Muscle layer of duodenum (tissue), 2 donors: ENCODE results near the gene STRBP.
A peak's percentile ranks its signal among the peaks of the same experiment; 100 is the strongest.
"Not testable (repeated sequence)": the region's sequence is repeated elsewhere in the genome, so short reads cannot be mapped to it uniquely, and the experiment has no call there.

Experiments
- H3K27ac ChIP-seq: one replicate; pipeline ENCODE4 v1.7.0; 2013; ENCODE audit warnings: mild to moderate bottlenecking, low read length
- H3K27me3 ChIP-seq: one replicate; pipeline ENCODE4 v1.7.0; 2013; ENCODE audit warnings: low read depth, mild to moderate bottlenecking, control low read depth, low read length
- H3K36me3 ChIP-seq, 2 donors: one replicate each; pipeline ENCODE4 v1.7.0; 2013; ENCODE audit warnings: low read length in 2 of 2, control low read depth in 1 of 2, mild to moderate bottlenecking in 1 of 2; ENCODE audit not compliant: insufficient read depth in 2 of 2, control insufficient read depth in 1 of 2
- H3K4me1 ChIP-seq, 2 donors: one replicate each; pipeline ENCODE4 v1.7.0; 2013; ENCODE audit warnings: low read length in 2 of 2, mild to moderate bottlenecking in 2 of 2, control low read depth in 1 of 2, moderate library complexity in 1 of 2; ENCODE audit not compliant: insufficient read depth in 2 of 2, control insufficient read depth in 1 of 2
- H3K4me3 ChIP-seq, 2 donors: one replicate each; pipeline ENCODE4 v1.7.0; 2013; ENCODE audit warnings: low read length in 2 of 2, low read depth in 1 of 2, mild to moderate bottlenecking in 1 of 2
- H3K9me3 ChIP-seq, 2 donors: one replicate each; pipeline ENCODE4 v1.7.0; 2013; ENCODE audit warnings: low read length in 2 of 2, control low read depth in 1 of 2, mild to moderate bottlenecking in 1 of 2; ENCODE audit not compliant: control insufficient read depth in 1 of 2
- donor health status: healthy.

The STRBP gene

GRCh38 chr9:123282362-123283047, 14.1 kb upstream of the STRBP start:
- H3K27me3 ChIP-seq, result no peaks in the 10 kb centered on the region
- H3K27ac ChIP-seq, result no peak overlapping the region
- no peak overlapping the region for H3K4me3 ChIP-seq
- H3K9me3 ChIP-seq, result no peaks in the 10 kb centered on the region
- no peaks in the 10 kb centered on the region for H3K36me3 ChIP-seq
- no peaks in the 10 kb centered on the region for H3K4me1 ChIP-seq

- H3K27me3 ChIP-seq, result no peaks in the 10 kb centered on the region
- H3K4me1 ChIP-seq, result no peaks in the 10 kb centered on the region
- H3K36me3 ChIP-seq, result no peaks in the 10 kb centered on the region
- no peak overlapping the region for H3K27ac ChIP-seq
- no peak overlapping the region for H3K4me3 ChIP-seq
- H3K9me3 ChIP-seq, result no peaks in the 10 kb centered on the region
Observed at GRCh38 chr9:123281659-123282350, 13.4 kb upstream of the STRBP start.

GRCh38 chr9:123278879-123279493, 10.6 kb upstream of the STRBP start:
- H3K27me3 ChIP-seq, H3K9me3 ChIP-seq, H3K27ac ChIP-seq, H3K4me1 ChIP-seq, H3K4me3 ChIP-seq, H3K36me3 ChIP-seq: not testable (repeated sequence)

GRCh38 chr9:123278361-123278760, 10.0 kb upstream of the STRBP start:
- H3K4me3 ChIP-seq, result no peak overlapping the region
- H3K9me3 ChIP-seq, result no peaks in the 10 kb centered on the region
- no peaks in the 10 kb centered on the region for H3K27me3 ChIP-seq
- H3K4me1 ChIP-seq, result no peaks in the 10 kb centered on the region
- no peak overlapping the region for H3K27ac ChIP-seq
- no peaks in the 10 kb centered on the region for H3K36me3 ChIP-seq

- H3K9me3 ChIP-seq, result no peaks in the 10 kb centered on the region
- H3K4me3 ChIP-seq, result no peak overlapping the region
- H3K4me1 ChIP-seq, result no peaks in the 10 kb centered on the region
- H3K27ac ChIP-seq, result no peak overlapping the region
- no peaks in the 10 kb centered on the region for H3K27me3 ChIP-seq
- no peaks in the 10 kb centered on the region for H3K36me3 ChIP-seq
Observed at GRCh38 chr9:123276551-123276950, 8.2 kb upstream of the STRBP start.

- H3K9me3 ChIP-seq, H3K36me3 ChIP-seq, H3K4me3 ChIP-seq, H3K27ac ChIP-seq, H3K27me3 ChIP-seq: not testable (repeated sequence)
- H3K4me1 ChIP-seq, result peaks cover 3 to 14% of the 10 kb centered on the region in 2 donors
Observed at GRCh38 chr9:123271133-123271532, 2.7 kb upstream of the STRBP start.

GRCh38 chr9:123269281-123269680, 895 bp upstream of the STRBP start:
- Histone ChIP-seq H3K4me3 (peak overlapping the region; percentile 66 to 99), H3K9me3 (no peaks in the 10 kb centered on the region), H3K4me1 (peaks cover 3 to 14% of the 10 kb centered on the region in 2 donors), H3K27ac (no peak overlapping the region), H3K36me3 (no peaks in the 10 kb centered on the region), H3K27me3 (no peaks in the 10 kb centered on the region)

- H3K9me3 ChIP-seq, result no peaks in the 10 kb centered on the region
- H3K4me3 ChIP-seq, result peak overlapping the region; percentile 55 to 82
- H3K27me3 ChIP-seq, result no peaks in the 10 kb centered on the region
- H3K4me1 ChIP-seq, result peaks cover 3 to 14% of the 10 kb centered on the region in 2 donors
- H3K27ac ChIP-seq, result no peak overlapping the region
- no peaks in the 10 kb centered on the region for H3K36me3 ChIP-seq
Observed at GRCh38 chr9:123268199-123268464, 254 bp downstream of the STRBP start.

GRCh38 chr9:123267481-123268198, 746 bp downstream of the STRBP start:
- H3K27ac ChIP-seq, result no peak overlapping the region
- no peaks in the 10 kb centered on the region for H3K36me3 ChIP-seq
- H3K9me3 ChIP-seq, result no peaks in the 10 kb centered on the region
- H3K4me3 ChIP-seq, result peak overlapping the region; percentile 55 to 82
- peaks cover 3 to 14% of the 10 kb centered on the region in 2 donors for H3K4me1 ChIP-seq
- no peaks in the 10 kb centered on the region for H3K27me3 ChIP-seq

- H3K27me3 ChIP-seq, result no peaks in the 10 kb centered on the region
- no peak overlapping the region for H3K27ac ChIP-seq
- H3K9me3 ChIP-seq, result no peaks in the 10 kb centered on the region
- no peaks in the 10 kb centered on the region for H3K36me3 ChIP-seq
- peaks cover 3 to 14% of the 10 kb centered on the region in 2 donors for H3K4me1 ChIP-seq
- H3K4me3 ChIP-seq, result peak overlapping the region; percentile 55 to 82
Observed at GRCh38 chr9:123266655-123267399, 1.6 kb downstream of the STRBP start.

- Histone ChIP-seq H3K4me1 (peaks cover 3 to 14% of the 10 kb centered on the region in 2 donors), H3K9me3 (no peaks in the 10 kb centered on the region), H3K27ac (no peak overlapping the region), H3K36me3 (no peaks in the 10 kb centered on the region), H3K27me3 (no peaks in the 10 kb centered on the region), H3K4me3 (no peak overlapping the region)
Observed at GRCh38 chr9:123265833-123266232, 2.6 kb downstream of the STRBP start.
